Activated CD8-positive, alpha-beta memory T cell treated with anti-CD3 and anti-CD28 coated beads, Interleukin-2, amount 50 U/mL, for 48 hours (primary cell): ENCODE data around the gene TYW1B.
"Not testable (repeated sequence)": the region's sequence is repeated elsewhere in the genome, so short reads cannot be mapped to it uniquely, and the experiment has no call there.

ENCODE experiments used
- DNase-seq: peaks from one replicate; pipeline ENCODE4 v3.0.0-alpha.2; 2020

Gene TYW1B

DNA sequence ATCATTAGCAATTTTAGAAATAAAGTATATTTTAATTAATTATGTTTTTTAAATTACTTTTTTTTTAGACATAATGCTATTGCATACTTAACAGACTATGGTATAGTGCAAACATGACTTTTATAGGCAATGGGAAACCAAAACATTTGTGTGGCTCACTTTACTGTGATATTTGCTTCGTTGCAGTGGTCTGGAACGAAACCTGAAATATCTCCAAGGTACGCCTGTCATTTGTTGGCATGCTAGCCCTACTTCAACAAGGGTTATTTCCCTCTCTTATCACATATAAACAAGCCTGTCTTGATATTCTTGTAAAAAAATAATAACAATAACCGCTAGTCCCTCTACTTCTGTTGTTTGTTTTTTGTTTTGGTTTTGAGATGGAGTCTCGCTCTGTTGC lies 74.2 kb downstream of the TYW1B start:
- no peak for DNase-seq

DNA sequence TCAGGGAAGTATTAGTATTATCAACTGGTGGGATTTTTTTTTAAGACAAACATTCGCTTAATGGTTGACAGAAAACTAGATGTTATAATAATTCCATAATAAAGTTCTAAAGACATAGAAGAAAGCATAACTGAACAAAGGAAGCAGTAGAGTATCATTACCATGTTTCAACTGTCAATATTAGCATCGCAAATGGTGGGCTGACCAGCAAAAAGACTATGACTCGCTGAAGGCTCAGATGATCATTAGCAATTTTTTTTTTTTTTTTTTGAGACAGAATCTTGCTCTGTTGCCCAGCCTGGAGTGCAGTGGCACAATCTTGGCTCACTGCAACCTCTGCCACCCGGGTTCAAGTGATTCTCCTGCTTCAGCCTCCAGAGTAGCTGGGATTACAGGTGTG lies 74.8 kb downstream of the TYW1B start:
- not testable (repeated sequence) for DNase-seq

DNA sequence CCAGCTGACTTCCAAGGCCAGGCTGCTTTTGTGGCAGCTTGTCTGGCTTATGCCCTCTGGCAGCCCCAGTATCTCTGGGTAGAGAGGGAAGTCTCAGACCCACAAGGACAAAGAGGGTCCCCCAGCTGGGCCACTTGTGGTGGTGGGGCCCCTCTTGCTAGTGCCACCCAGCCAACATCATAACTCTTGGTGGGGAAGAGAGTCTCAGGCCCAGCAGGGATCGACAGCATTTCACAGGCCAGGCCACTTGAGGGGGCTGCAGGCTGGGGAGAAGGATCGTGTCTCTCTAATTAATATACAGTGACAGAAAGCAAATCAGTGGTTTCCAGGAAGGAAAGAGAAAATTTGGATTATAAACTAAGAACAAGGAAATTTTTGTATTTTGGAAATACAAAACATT lies 76.0 kb downstream of the TYW1B start:
- no peak for DNase-seq

DNA sequence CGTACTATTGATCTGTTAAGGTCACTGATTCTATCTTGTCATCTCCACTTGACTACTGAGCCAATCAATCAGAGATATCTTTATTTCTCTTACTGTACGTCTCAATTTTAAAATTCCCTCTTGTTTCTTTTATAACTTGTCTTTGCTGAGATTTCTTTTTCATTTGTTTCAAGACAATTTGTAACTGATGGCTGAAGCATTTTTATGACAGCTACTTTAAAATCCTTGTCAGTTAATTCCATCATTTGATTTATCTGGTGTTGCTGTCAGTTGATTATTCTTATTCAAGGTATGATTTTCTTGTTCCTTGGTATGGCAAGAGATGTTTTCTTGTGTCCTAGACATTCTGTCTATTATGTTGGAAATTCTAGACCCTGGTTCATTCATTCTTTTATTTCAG lies 76.6 kb downstream of the TYW1B start:
- DNase-seq: no peak

DNA sequence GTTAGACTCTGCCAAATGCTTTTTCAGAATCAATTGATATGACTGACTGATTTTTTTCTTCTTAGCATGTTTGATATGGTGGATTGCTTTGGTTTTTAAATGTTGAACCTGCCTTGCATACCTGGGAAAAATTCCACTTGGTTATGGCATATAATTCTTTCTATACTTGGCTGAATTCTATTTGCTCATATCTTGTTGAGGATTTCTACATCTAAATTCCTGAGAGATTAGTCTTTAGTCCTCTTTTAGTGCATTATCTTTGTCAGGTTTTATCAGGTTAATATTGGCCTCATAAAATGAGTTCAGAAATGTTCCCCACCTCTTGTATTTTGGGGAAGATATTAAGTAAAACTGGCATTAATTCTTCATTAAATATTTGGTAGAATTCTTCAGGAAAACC lies 79.4 kb downstream of the TYW1B start:
- not testable (repeated sequence) for DNase-seq

DNA sequence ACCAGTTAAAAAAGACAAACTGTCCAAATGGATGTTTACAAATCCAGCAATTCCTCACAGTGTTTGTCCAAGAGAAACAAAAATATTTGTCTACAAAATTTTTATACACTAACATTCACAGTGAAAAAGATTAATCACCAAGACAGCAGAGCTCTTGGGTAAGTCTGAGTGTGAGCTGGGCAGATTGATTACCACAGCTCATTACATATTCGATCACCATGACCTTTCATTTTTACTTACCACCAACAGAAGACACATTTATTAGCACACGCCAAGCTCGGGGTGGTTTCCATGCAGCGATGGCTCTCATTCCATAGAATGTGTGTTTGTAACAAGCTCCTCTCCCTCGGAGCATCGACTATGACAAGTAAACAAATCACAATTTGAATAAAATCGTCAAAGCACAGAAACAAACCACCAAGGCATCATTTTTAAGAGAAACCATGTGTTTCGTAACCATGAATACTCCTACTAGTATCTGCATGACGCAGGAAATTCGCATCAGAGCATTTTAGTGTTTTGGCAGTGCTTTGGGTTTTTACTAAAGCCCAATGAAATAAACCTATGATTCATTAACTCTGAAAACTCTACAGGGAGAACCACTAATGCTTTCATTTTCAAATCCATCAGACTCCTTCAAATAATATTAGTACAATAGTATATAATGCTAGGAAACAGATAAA lies 83.6 kb downstream of the TYW1B start:
- not testable (repeated sequence) for DNase-seq

DNA sequence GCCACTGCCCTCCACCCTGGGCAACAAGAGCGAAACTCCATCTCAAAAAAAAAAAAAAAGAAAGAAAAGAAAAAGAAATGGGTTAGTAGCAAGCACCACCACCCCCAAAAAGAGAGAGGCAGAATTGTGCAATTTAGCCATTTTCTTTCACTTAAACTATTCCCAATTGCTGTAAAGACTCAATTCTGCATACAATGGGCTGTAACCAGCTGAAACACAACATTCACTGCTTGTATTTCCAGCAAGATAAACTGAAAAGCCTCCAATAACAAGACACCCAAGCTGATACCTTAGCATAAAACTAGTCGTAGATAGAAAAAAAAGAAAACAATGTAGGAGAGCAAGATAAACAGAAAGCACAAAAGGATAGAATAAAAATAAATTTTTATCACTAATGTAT lies 84.2 kb downstream of the TYW1B start:
- not testable (repeated sequence) for DNase-seq

DNA sequence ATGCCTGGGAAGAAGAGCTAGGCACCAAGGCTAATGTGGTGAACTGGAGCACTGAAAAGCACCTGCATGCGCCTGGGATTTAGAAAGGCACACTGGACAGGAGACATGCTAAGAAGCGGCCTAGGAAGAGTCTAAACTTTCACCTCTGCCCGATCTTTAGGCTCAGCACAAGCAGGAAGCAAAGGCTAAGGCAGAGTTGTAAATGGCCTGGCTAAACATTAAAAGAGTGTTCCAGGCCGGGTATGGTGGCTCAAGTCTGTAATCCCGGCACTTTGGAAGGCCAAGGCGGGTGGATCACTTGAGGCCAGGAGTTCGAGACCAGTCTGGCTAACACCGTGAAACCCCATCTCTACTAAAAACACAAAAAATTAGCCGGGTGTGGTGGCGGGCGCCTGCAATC lies 88.3 kb downstream of the TYW1B start:
- DNase-seq: not testable (repeated sequence)

DNA sequence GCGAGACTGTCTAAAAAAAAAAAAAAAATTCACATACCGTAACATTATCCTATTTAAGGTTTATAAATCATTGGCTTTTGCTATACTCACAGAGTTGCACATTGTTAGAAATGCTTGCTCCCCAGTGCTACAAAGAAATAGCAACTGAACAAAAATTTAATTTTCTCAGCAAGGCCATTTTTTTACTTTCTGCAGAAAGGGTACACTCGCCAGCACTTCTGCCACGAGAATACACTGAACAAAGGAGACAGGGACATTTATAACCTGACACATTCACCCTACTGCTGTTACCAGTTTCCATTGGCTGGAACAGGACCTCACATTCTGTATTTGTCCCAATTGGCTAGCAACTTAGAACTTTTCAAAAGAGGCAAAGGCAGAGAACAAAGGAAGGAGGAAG lies 92.1 kb downstream of the TYW1B start:
- DNase-seq: not testable (repeated sequence)

DNA sequence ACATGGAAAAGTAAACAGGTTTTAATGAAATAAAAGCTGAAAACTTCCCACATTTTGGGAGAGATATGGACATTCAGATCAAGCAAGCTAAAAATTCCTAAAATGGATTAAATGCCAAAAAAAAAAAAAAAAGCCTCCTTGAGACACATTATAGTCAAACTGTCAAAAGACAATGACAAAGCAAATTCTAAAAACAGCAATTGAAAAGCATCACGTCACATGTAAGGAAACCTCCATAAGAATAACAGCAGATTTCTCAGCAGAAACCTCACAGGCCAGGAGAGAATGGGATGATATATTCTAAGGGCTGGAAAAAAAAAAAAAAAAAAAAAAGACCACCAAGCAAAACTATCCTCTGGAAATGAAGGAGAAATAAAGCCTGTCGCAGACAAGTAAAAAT lies 97.2 kb downstream of the TYW1B start:
- DNase-seq: not testable (repeated sequence)

DNA sequence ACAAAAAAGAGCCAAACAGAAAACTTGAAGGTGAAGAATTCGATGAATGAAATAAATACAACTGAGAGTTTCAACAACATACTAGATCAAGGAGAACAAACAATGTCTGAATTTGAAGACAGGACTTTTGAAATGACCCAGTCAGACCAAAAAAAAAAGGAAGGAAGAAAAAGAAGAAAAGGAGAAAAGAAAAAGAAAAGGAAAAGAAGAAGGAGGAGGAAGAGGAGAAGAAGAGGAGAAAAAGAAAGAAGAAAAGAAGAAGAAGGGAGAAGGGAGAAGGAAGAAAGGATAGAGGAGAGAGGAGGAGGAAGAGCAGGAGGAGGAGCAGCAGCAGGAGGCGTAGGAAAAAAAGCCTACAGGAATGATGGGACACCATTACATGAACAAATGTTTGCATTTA lies 97.6 kb downstream of the TYW1B start:
- DNase-seq: not testable (repeated sequence)

DNA sequence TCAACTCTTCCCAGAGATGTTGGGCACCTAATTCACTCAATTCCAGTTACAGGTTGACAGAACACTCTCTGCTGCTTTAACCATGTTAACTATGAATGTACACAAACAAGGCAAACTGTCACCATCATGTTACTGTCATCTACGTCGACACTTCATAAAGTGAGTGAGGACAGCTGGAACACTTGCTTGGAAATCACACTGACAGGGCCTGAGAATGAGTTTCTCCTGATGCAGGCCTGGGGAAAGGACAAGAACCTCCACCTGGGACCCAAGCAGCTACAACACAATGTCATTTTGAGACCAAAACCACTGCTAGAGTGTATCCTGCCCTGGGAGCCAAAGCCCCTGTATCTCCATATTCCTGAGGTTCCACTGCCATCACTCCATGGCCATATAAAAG lies 98.9 kb downstream of the TYW1B start:
- not testable (repeated sequence) for DNase-seq

DNA sequence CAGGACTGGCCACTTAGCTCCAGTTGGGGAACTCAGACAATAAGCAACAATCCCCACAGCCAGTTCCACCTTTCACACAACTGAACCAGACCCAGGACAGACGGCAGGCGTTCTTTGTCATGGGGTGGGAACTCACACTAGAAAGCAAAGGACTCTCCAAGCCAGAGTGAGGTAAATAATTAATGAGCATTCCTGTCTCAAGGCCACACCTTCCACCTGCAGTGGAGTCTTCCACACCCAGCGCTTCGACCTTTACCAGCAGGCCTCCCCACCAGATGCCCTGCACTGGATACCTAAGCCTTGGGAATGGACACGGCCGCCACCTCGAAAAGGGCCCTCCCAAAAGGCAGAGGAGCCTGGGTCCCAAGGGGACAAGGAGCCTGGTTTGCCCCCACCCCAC lies 105.3 kb downstream of the TYW1B start:
- DNase-seq: not testable (repeated sequence)

DNA sequence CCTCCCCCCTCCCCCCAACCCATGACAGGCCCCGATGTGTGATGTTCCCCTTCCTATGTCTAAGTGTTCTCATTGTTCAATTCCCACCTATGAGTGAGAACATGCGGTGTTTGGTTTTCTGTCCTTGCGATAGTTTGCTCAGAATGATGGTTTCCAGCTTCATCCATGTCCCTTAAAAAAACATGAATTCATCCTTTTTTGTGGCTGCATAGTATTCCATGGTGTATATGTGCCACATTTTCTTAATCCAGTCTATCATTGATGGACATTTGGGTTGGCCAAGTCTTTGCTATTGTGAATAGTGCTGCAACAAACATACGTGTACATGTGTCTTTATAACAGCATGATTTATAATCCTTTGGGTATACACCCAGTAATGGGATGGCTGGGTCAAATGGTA lies 107.1 kb downstream of the TYW1B start:
- DNase-seq: not testable (repeated sequence)

DNA sequence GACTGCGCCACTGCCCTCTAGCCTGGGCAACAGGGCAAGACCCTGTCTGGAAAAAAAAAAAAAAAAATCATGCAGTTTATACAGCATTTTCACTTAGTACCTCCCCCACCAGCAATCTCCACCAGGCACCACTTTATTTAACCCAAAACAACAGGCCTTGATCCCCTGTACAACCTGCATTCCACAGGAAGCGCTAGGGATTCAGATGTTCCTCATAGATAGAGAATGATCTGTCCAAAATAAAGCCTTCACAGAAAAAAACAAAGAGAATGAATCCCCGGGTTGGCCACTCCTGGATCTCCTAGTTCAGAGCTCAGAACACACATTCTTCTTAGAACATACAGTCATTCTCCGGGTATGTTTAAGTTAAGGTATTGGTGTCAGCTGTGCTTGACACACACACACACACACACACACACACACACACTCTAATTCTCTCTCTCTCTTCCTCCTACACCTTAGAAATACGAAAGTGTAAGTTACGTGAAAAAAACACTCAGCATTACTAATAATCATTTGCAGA lies 110.7 kb downstream of the TYW1B start:
- DNase-seq: not testable (repeated sequence)

DNA sequence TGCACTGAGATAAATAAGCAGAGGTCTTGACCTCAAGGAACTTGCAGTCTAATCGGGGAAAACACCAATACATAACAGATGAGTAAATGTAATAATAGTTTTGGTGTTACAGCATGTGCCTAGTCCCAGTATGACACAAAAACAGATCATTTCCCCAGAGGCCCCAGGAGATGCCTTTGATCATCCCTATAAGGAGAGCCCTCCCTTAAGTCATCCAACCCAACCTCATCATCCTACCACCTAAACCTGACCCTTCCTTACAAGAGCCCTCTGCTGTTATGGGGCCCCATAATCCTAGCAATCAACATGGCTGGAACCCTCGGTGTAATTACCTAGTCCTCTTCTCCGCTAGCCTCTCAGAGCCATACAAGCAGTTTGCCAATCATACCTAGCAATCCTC lies 116.1 kb downstream of the TYW1B start:
- DNase-seq: not testable (repeated sequence)

DNA sequence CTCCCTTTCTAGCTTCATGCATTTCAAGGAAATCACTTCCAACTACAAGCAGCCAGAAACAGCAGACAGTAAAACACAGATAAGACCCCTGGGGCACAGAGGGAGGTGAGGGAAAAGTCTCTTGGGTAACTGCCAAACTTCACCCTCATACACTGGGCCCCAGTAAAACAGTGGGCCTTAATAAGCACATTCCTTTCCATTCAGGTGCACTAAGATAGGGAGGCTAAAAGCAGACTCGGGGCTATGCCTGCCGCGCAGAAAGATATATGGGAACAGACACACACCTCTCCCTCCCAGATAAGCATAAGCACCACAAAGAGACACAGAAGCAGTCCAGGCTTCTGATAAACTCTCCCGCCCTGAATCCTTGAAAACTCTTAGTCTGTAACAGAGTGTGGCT lies 117.0 kb downstream of the TYW1B start:
- no peak for DNase-seq

DNA sequence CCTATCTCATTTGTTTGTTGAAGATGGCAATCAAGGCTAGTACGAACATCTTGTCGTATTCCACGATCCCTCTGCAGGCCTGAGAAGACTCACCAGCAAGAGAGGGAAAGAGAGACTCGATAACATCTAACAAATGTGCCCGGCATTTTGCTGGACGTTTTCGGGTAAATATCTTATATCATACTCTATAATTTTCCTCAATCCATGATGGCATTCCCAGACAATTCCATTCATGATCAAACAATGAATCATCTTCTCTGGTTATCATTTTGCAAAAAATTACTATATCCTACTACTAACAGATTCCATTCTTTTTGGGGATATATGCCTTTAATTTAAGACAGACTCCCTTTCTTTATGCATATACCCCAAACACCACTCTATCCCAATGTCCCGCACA lies 118.1 kb downstream of the TYW1B start:
- DNase-seq: no peak

DNA sequence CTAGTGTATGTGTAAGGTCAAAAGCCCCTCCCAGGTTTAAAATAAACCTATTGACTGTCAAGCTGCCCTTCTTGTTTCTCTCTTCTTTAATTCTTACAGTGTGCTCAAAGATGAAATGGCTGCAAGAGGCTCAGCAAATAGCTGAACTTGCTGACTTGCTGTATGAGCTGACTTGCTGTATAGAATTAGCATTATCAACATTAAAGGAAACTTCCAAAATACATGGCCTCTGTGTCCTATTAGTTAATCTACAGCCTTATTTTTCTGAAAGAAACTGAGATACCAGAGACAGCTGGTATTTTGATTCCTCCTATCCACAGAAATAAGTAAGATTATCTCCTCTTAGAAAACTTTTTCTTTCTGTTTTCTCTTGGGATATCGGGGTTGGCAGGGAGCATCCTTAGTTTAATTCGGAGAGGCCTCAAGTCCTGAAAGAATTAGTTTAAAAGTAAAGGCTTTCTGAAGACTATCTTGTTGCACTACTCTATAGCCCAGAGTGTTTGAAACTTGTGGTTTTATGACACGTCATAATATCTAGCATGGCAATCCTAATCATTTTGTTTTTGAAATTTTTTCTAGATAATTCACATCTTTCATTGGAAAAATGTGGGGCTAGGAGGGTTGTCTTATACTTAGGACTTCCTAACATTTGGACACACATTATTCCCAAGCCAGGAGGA lies 119.5 kb downstream of the TYW1B start:
- DNase-seq: not testable (repeated sequence)

DNA sequence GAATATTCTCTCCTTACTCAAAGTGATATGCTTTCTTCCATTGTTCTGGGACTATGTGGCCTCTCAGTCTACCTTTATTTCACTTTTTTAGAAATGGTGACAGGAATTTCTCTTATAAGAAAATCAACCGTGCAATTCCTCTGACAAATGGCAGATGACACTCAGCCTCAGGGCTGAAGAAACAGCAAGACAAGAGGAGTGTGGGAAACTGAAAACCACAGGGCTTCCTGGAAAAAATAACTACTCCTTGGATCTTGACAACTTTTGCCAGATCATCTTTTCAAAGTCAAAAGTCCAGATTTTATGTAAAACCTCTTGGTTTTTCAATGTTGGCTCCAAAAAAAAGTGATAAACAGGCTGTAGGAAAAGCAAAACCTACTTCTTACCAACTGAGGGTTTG lies 121.5 kb downstream of the TYW1B start:
- no peak for DNase-seq

DNA sequence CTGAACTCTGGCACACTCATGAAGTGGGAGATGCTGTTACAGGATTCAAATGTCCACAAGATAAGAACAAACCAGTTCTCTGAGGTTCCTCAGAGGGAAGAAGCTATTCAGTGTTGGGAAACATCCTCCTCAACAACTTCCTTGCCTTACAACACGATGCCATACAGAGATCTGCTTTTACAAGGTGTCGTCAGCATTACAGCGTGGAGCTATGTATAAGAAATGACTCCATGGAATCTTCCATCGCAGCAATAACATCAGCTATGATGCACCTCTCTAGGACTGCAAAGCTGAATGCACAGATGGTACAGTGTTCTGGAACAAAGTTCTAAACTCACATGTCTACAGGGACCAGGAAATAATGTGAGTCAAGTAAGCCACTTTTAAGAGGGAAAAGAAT lies 122.3 kb downstream of the TYW1B start:
- not testable (repeated sequence) for DNase-seq

DNA sequence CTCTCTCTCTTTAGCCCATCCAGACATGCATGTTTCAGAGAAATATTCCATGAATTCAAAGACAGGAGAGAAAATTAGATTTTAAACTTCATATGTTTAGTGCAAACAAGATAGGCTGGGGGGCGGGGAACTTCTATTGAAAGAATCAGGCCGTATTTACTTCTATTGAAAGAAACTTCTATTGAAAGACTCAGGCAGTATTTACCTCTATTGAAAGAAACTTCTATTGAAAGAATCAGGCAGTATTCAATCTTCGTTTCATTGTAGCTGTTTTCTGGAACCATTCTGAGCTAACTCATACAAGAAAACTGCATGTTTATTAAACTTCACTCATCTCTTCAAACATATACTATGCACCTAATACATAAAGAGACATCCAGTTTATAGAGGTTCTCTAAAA lies 123.1 kb downstream of the TYW1B start:
- no peak for DNase-seq

DNA sequence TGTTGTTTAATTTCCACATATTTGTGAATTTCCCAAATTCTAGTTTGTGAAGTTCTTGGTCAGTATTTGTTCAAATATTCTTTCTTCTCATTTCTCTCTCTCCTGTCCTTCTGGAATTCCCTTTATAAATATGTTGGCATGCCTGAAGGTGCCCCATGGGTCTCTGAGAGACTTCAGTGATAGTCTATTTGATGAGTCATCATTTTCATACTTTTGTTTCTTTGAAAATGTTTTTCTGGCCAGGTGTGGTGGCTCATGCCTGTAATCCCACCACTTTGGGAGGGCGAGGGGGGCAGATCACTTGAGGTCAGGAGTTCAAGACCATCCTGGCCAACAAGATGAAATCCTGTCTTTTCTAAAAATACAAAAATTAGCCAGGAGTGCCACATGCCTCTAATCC lies 127.5 kb downstream of the TYW1B start:
- DNase-seq: not testable (repeated sequence)

DNA sequence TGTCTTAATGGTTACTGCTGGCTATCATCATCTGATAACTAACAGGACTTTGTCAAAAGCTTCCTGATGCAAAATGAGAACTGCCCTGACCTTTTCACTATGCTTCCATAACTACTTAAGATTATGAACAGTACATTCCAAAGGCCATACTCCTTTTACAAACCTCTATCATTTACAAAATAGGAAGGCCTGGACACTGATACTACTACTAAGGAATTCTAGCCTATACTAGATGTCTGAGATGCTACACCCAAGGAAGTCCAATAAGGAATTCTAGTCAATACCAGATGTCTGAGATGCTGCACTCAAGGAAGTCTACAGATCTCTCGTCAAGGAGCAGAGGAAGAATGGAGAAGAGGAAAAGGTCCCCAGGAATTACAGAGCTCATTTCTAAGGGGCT lies 130.9 kb downstream of the TYW1B start:
- DNase-seq: not testable (repeated sequence)

DNA sequence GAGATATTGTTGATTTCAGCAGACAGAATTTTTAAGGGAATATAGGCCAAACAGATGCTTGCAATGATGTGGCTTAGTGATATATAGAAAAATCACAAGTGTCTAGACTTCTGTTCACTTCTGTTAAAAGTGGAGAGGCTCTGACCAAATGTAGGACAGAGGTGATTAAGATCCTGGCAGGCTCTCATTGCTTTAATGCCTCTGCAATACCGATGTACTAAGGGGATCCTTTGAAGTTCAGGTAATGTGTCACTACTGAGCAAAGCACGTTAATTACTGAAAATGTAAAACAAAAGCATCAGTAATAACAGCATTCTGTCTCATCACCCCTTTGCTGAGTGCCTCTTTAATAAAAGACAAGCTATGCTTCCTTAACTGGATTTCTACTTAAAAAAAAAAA lies 131.4 kb downstream of the TYW1B start:
- DNase-seq: not testable (repeated sequence)
